Astrocyte (in vitro differentiated cells and primary cell): ENCODE measurements around the gene GPR68. TPM values are rescaled to one million over a fixed set of nuclear protein-coding genes. Genes with fewer than 3 reads are reported as not detected.

Experiments
- DNase-seq: peaks from one replicate; pipeline ENCODE4 v3.0.0-alpha.2; 2010; ENCODE audit warnings: low read depth
- FAIRE-seq: peaks from 2 replicates; lab custom pipeline; 2011; peaks lifted over from hg19 to GRCh38; lab: Jason Lieb, UNC
- H2AFZ ChIP-seq: 2 replicates; pipeline ENCODE4 v1.6.0; 2012; ENCODE audit warnings: low read depth, low read length, inconsistent platforms
- H3K27ac ChIP-seq: 2 replicates; pipeline ENCODE4 v1.5.1; 2011; ENCODE audit warnings: low read depth, low read length, inconsistent platforms
- H3K27me3 ChIP-seq: 2 replicates; pipeline ENCODE4 v1.6.0; 2011; ENCODE audit warnings: low read length, inconsistent platforms; ENCODE audit not compliant: insufficient read depth
- H3K36me3 ChIP-seq: 2 replicates; pipeline ENCODE4 v1.5.1; 2011; ENCODE audit warnings: low read length, inconsistent platforms; ENCODE audit not compliant: insufficient read depth
- H3K4me1 ChIP-seq: 2 replicates; pipeline ENCODE4 v1.5.1; 2011; ENCODE audit warnings: low read length, inconsistent platforms; ENCODE audit not compliant: insufficient read depth
- H3K4me2 ChIP-seq: 2 replicates; pipeline ENCODE4 v1.6.0; 2012; ENCODE audit warnings: low read length, inconsistent platforms
- H3K4me3 ChIP-seq: 2 replicates; pipeline ENCODE4 v1.5.1; 2011; ENCODE audit warnings: low read depth, mild to moderate bottlenecking, low read length, inconsistent platforms; ENCODE audit not compliant: insufficient read depth
- H3K79me2 ChIP-seq: 2 replicates; pipeline ENCODE4 v1.6.0; 2012; ENCODE audit warnings: mild to moderate bottlenecking, low read length, inconsistent platforms; ENCODE audit not compliant: insufficient read depth
- H3K9ac ChIP-seq: 2 replicates; pipeline ENCODE4 v1.6.0; 2012; ENCODE audit warnings: mild to moderate bottlenecking, low read length, inconsistent platforms
- H3K9me3 ChIP-seq: 2 replicates; pipeline ENCODE4 v1.5.1; 2012; ENCODE audit warnings: low read depth, mild to moderate bottlenecking, low read length, inconsistent platforms; ENCODE audit not compliant: insufficient read depth
- H4K20me1 ChIP-seq: 2 replicates; pipeline ENCODE4 v1.6.0; 2012; ENCODE audit warnings: low read length, inconsistent platforms; ENCODE audit not compliant: insufficient read depth
- H3K27ac Mint-ChIP-seq: one replicate; pipeline ENCODE4 v1.8.0; 2021; ENCODE audit warnings: mild to moderate bottlenecking, mixed read lengths; ENCODE audit not compliant: unreplicated experiment
- H3K27me3 Mint-ChIP-seq: one replicate; pipeline ENCODE4 v1.8.0; 2021; ENCODE audit warnings: low read depth, mixed read lengths; ENCODE audit not compliant: unreplicated experiment
- H3K36me3 Mint-ChIP-seq: one replicate; pipeline ENCODE4 v1.8.0; 2021; ENCODE audit warnings: low read depth, mixed read lengths; ENCODE audit not compliant: unreplicated experiment
- H3K4me1 Mint-ChIP-seq: one replicate; pipeline ENCODE4 v1.8.0; 2021; ENCODE audit warnings: low read depth, mixed read lengths; ENCODE audit not compliant: unreplicated experiment
- H3K4me3 Mint-ChIP-seq: one replicate; pipeline ENCODE4 v1.8.0; 2021; ENCODE audit warnings: mild to moderate bottlenecking, moderate library complexity, mixed read lengths; ENCODE audit not compliant: unreplicated experiment
- H3K9me3 Mint-ChIP-seq: one replicate; pipeline ENCODE4 v1.8.0; 2021; ENCODE audit warnings: mild to moderate bottlenecking, mixed read lengths; ENCODE audit not compliant: unreplicated experiment
- CTCF ChIP-seq: IDR thresholded peaks from 2 replicates; pipeline ENCODE4 v1.5.1; 2011; ENCODE audit warnings: low read depth, mild to moderate bottlenecking, inconsistent platforms, low read length, moderate library complexity; ENCODE audit not compliant: insufficient read depth
- EZH2 ChIP-seq: IDR thresholded peaks from 2 replicates; pipeline ENCODE4 v1.6.1; 2012; ENCODE audit warnings: mild to moderate bottlenecking, low read length, inconsistent platforms; ENCODE audit not compliant: insufficient read depth
- total RNA-seq: library from RNA; stranded (reverse); gene quantifications from 2 replicates; pipeline ENCODE4 v1.2.1, GENCODE V29; 2021

Gene GPR68
- total RNA-seq, 1 donor from 2014 or later, result 0.50 TPM

DNA sequence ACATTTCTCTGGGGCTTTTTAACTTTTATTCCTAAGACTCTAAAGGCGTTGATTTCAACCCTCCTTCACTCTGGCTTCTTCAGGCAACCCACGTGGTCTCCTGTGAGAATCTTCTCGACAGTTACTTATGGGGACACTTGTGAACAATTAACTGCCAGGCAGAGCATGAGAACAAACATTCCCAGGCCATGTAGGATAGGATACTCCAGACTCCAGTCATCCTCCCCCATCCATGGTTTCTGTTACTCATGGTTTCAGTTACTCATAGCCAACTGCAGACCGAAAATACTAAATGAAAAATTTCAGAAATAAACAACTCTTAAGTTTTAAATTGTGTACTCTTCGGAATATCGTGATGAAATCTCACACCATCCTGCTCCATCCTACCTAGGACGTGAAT is 19.5 kb downstream of the GPR68 start:
- H3K9me3 Mint-ChIP-seq, result peaks cover 5% of the 10 kb centered on the region
- no peaks in the 10 kb centered on the region for H3K27me3 ChIP-seq
- peaks cover 22% of the 10 kb centered on the region for H3K36me3 Mint-ChIP-seq
- FAIRE-seq (peak; percentile 13), DNase-seq (peak; percentile 13)
- H2AFZ ChIP-seq, result no peak overlapping the region
- H3K9me3 ChIP-seq, result no peaks in the 10 kb centered on the region
- H3K4me3 ChIP-seq, result no peak overlapping the region
- H3K27me3 Mint-ChIP-seq, result no peaks in the 10 kb centered on the region
- H3K4me2 ChIP-seq, result no peak overlapping the region
- H3K27ac Mint-ChIP-seq, result no peak overlapping the region
- peaks cover 29% of the 10 kb centered on the region for H3K4me1 Mint-ChIP-seq
- no peak overlapping the region for H3K9ac ChIP-seq
- H4K20me1 ChIP-seq, result no peaks in the 10 kb centered on the region
- no peak overlapping the region for H3K27ac ChIP-seq
- no peaks in the 10 kb centered on the region for H3K36me3 ChIP-seq
- H3K4me3 Mint-ChIP-seq, result no peak overlapping the region
- H3K4me1 ChIP-seq, result peaks cover 24% of the 10 kb centered on the region
- no peaks in the 10 kb centered on the region for H3K79me2 ChIP-seq
- TF ChIP-seq CTCF (no peak), EZH2 (no peak)

- TF ChIP-seq EZH2, result no peak
- no peak for TF ChIP-seq CTCF
- FAIRE-seq, result no peak
Observed at GRCh38 chr14:91223028-91223783, 21.3 kb downstream of the GPR68 start.

GRCh38 chr14:91221270-91221669 is 23.2 kb downstream of the GPR68 start:
- no peak overlapping the region for H3K27ac Mint-ChIP-seq
- Histone ChIP-seq H3K9ac (no peak overlapping the region), H3K4me1 (peaks cover 10% of the 10 kb centered on the region), H3K79me2 (no peaks in the 10 kb centered on the region), H3K36me3 (no peaks in the 10 kb centered on the region), H4K20me1 (no peaks in the 10 kb centered on the region), H3K27me3 (no peaks in the 10 kb centered on the region), H3K4me3 (no peak overlapping the region), H3K9me3 (no peaks in the 10 kb centered on the region), H3K4me2 (no peak overlapping the region), H3K27ac (no peak overlapping the region), H2AFZ (no peak overlapping the region)
- TF ChIP-seq EZH2 (no peak), CTCF (no peak)
- no peak for DNase-seq
- peaks cover 7% of the 10 kb centered on the region for H3K9me3 Mint-ChIP-seq
- peaks cover 7% of the 10 kb centered on the region for H3K4me1 Mint-ChIP-seq
- H3K27me3 Mint-ChIP-seq, result no peaks in the 10 kb centered on the region
- no peak overlapping the region for H3K4me3 Mint-ChIP-seq
- H3K36me3 Mint-ChIP-seq, result peaks cover 32% of the 10 kb centered on the region
- FAIRE-seq, result no peak

More at GRCh38 chr14:91223028-91223783, 21.3 kb downstream of the GPR68 start:
- Mint-ChIP-seq H3K4me3 (no peak overlapping the region), H3K27me3 (no peaks in the 10 kb centered on the region), H3K36me3 (peaks cover 21% of the 10 kb centered on the region), H3K27ac (no peak overlapping the region), H3K9me3 (peaks cover 5% of the 10 kb centered on the region), H3K4me1 (peaks cover 13% of the 10 kb centered on the region)
- DNase-seq, result no peak
- no peak overlapping the region for H2AFZ ChIP-seq
- H3K4me2 ChIP-seq, result no peak overlapping the region
- no peak overlapping the region for H3K27ac ChIP-seq
- H3K9me3 ChIP-seq, result no peaks in the 10 kb centered on the region
- no peaks in the 10 kb centered on the region for H3K79me2 ChIP-seq
- H3K4me1 ChIP-seq, result peaks cover 16% of the 10 kb centered on the region
- H3K27me3 ChIP-seq, result no peaks in the 10 kb centered on the region
- no peak overlapping the region for H3K4me3 ChIP-seq
- H4K20me1 ChIP-seq, result no peaks in the 10 kb centered on the region
- H3K9ac ChIP-seq, result no peak overlapping the region
- no peaks in the 10 kb centered on the region for H3K36me3 ChIP-seq
